ENCODE data around the gene HSPA14.

DNA sequence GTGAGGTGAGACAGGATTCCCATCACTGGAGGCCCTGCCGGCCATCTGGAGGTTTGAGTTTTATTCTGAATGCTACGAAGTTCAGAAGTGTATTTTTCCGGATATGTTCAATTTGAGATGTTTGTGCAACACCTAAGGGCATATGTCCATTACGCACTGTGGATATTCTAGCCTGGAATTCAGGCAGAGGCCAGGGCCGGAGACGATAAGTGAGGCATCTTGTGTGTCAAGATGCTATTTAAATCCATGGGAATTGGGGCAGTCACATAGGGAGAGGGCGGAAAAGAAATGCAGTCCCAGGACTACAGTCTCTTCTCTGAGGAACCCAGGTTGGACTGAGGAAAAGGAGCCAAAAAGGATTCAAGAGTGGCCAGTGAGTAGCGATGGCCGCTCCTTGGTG is 38.7 kb downstream of the HSPA14 start:
- TF ChIP-seq CREM (CRISPR knock-in tag; IDR thresholded peaks at IDR 0.05) (no peak), ZNF512 (CRISPR knock-in tag; IDR thresholded peaks at IDR 0.05; ENCODE audit: borderline replicate concordance) (no peak), ZNF281 (CRISPR knock-in tag; IDR thresholded peaks at IDR 0.05) (no peak), NR2C2 (CRISPR knock-in tag; IDR thresholded peaks at IDR 0.05) (no peak), GABPB1 (CRISPR knock-in tag; IDR thresholded peaks at IDR 0.05) (no peak), NFE2L1 (CRISPR knock-in tag; IDR thresholded peaks at IDR 0.05) (no peak)
- TF ChIP-seq, protein P1, sequence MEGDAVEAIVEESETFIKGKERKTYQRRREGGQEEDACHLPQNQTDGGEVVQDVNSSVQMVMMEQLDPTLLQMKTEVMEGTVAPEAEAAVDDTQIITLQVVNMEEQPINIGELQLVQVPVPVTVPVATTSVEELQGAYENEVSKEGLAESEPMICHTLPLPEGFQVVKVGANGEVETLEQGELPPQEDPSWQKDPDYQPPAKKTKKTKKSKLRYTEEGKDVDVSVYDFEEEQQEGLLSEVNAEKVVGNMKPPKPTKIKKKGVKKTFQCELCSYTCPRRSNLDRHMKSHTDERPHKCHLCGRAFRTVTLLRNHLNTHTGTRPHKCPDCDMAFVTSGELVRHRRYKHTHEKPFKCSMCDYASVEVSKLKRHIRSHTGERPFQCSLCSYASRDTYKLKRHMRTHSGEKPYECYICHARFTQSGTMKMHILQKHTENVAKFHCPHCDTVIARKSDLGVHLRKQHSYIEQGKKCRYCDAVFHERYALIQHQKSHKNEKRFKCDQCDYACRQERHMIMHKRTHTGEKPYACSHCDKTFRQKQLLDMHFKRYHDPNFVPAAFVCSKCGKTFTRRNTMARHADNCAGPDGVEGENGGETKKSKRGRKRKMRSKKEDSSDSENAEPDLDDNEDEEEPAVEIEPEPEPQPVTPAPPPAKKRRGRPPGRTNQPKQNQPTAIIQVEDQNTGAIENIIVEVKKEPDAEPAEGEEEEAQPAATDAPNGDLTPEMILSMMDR (IDR thresholded peaks at IDR 0.05): no peak
- TF ChIP-seq, protein P2, sequence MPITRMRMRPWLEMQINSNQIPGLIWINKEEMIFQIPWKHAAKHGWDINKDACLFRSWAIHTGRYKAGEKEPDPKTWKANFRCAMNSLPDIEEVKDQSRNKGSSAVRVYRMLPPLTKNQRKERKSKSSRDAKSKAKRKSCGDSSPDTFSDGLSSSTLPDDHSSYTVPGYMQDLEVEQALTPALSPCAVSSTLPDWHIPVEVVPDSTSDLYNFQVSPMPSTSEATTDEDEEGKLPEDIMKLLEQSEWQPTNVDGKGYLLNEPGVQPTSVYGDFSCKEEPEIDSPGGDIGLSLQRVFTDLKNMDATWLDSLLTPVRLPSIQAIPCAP (CRISPR knock-in tag; IDR thresholded peaks at IDR 0.05): no peak
- TF ChIP-seq, protein P3, sequence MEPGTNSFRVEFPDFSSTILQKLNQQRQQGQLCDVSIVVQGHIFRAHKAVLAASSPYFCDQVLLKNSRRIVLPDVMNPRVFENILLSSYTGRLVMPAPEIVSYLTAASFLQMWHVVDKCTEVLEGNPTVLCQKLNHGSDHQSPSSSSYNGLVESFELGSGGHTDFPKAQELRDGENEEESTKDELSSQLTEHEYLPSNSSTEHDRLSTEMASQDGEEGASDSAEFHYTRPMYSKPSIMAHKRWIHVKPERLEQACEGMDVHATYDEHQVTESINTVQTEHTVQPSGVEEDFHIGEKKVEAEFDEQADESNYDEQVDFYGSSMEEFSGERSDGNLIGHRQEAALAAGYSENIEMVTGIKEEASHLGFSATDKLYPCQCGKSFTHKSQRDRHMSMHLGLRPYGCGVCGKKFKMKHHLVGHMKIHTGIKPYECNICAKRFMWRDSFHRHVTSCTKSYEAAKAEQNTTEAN (CRISPR knock-in tag; IDR thresholded peaks at IDR 0.05): no peak

Data from WTC11 (cell line).